Cerebellar nuclear complex (tissue), 1 donor: ENCODE data around the gene ABLIM1.

Experiments used
- DNase-seq, 2 experiments: peaks; one replicate each; lab custom pipeline; 2025; lab: John Stamatoyannopoulos, UW

The ABLIM1 gene

DNA sequence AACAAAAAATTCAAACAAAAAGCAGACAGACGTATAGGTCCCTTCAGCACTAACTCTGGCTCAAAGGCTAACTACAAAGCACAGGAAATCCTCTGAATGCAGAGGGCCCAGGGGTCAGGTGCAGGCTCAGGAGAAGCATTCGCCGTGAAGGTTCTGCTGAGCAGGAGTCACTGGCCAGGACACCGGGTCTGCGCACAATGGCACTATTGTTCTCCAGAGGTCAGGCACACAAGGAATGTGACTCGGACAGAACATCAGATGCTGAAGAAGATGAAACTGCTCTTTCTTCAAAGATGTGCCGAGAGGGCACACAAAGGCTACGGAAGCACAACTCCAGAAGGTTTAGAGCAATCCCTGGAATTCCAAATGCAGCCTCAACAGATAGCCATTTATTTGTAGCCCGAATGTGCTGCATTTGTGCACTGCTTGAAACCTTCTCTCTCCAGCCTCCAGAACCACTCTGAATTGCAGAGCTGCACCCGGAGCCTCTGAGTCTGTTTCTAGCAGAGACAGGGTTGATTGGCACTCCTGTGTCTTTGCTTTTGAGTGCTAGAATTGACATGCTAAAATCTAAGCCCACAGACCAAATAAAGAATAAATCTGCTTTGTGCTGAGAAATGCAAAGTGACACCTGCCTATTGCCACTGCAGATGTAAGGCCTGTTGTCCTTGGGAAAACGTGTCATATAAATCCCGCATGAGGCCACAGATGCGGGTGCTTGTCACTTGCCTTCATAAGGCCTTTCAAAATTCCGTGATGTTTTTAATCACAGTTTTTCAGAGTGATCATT is 168.4 kb downstream of the ABLIM1 start:
- DNase-seq: no peak

DNA sequence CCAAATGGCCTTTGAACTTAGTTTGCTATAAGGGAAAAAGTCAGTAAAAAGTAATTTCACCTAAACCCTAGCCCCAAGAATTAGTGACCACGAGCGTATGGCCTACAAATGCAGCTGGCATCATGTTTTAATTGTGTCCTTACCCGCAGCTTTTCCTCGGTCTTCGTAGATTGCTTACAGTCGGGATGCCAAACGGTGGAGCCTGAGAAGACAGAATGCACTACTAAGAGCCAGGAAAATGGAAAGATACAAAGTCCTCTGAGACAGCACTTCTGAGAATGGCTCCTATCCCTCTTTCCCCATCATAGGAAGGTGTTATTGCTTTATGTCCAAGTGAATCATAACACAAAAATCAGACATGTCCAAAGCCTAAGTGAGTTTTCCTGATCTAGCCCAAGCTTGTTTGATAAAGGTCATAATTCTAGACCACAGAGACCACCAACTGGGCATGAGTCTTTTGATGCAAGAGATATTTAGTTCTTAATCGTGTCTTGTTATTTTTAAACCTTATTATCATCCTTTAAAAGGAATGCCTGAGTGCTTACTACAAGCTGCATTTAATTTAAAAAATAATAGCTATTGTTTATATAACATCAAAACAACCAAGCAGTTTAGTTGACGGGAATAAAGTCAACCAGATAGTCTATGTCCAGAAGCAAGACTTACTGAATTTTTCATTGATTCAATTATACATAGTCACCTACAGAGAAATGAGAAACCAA is 170.1 kb downstream of the ABLIM1 start:
- no peak for DNase-seq

- peak in 1 of 2 experiments; percentile 40 for DNase-seq
Observed at GRCh38 chr10:114486938-114487814, 170.9 kb downstream of the ABLIM1 start.

GRCh38 chr10:114485696-114486400 is 172.2 kb downstream of the ABLIM1 start:
- no peak for DNase-seq

DNA sequence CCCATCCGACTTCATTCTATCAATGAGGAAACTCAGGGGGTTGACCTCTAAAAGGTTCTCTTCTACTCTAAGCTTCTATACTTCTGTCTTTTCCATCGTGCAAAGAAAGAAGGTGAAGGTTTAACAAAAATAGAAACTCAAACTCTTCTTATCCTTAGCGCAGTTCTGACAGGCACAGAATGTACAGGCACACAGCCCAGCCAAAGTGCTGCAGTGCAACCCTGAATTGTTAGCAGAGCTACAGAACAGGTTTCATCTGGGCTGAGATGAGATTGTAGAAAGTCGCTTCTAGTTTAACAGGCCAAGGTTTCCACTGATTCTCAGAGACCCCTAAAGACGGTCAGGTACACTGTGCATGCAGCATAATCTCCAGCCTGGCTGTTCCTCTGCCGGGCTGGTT is 174.5 kb downstream of the ABLIM1 start:
- no peak for DNase-seq

DNA sequence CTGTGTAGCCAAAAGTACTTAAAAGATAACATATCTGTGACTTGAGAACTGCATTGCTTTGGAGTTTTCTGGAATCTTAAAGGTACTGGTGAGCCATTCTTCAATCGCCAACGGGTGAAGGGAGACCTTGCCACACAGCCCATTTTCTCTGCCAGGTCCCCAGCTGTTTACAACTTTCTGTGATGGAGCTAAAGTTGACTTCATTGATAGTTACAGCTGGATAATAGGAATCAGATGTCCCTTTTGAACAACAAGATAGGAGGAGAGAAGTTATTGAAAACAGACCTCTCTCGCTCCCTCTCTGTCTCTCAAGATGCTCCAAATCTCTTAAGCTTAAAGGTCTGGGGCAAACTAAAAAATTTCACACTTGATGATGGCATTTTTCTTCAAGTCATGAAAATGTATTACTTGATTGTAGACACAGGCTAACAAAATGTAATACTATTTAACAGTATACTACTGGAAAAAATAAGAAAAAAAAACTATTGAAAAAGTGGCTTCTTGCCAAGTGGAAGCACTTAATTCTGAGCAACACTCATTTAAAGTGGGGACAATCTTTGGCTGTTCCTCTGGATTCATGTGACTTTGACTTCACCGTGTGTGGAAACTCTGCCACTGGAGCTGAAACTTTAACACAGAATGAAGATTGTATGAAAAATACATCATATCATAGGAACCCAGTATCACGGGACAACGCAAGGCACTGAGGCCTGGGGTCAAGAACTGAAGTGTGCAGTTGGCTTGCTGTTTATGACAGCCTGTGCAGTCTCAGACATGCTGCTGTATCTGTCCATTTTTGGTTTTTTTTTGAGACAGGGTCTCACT is 175.4 kb downstream of the ABLIM1 start:
- no peak for DNase-seq

DNA sequence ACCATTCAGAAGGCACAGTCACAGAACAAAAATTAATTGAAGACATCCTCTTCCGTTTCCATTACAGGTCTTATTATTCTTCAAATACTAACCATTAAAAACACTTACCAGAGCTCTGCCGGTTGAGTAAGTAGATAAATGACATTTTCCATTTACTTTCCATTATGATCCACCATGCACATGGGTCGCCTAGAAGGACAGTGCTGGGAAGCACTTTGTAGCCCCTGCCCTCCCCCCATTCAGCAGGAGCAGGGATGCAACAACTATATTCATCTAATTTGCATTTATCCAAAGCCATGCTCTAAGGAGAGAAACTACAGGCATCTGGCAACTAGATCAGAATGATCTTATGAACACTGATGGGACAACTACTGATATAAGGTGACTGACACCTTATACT is 177.0 kb downstream of the ABLIM1 start:
- DNase-seq: no peak

DNA sequence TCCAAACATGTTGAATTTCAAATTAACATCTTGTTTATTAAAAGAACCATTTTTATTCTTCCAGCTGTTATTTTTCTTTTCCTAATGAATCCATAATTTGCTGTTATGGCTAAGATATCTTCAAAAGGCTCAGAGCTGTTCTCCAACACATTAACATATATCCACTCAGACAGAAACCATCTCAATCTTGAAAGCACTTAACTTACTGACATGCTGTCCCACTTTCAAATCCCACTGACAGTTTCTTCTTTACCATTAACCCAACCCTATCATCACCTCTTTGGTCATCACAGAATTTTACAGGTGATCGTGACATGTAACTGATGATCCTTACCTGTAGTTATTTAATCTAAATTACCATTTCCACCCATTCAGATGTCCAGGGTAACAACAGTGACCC is 178.2 kb downstream of the ABLIM1 start:
- DNase-seq: no peak

DNA sequence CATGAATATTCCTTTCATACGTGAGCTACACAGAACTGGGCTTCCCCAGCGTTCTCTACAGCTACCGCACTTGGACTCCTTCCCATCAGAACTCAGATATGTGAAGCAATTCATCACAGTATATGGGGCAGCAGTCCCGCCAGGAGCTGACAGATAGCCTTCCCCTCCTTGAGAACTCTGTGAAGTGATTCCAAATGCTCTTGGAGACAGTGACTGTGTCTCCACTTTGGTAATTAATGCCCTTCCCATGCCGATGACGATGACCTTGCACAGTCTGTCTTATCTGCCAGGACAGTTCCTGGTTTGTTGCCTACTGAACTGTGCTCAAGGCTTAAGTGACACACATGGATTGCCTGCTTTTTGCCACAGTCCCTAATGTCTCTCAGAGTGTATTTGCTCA is 178.8 kb downstream of the ABLIM1 start:
- DNase-seq: no peak

GRCh38 chr10:114478281-114478680 is 179.8 kb downstream of the ABLIM1 start:
- DNase-seq: no peak

GRCh38 chr10:114477285-114477684 is 180.8 kb downstream of the ABLIM1 start:
- no peak for DNase-seq

DNA sequence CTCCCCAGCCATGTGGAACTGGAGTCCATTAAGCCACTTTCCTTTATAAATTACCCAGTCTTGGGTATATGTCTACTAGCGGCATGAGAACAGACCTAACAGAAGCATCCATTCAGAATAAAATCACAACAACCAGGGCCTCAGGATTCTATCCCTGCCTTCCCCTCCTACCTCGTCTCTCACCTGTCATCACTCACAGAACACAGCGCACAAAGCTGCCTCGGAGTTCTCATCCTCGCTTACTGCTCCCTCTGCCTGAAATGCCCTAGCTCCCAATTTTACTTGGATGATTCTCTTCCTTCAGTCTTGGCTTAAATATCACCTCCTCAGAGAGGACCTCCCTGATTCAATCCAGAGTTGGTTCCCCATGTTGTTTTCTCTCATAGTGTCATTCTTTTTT is 183.1 kb downstream of the ABLIM1 start:
- DNase-seq: no peak

- DNase-seq: no peak
Observed at GRCh38 chr10:114473776-114474175, 184.3 kb downstream of the ABLIM1 start.

GRCh38 chr10:114472877-114473253 is 185.2 kb downstream of the ABLIM1 start:
- no peak for DNase-seq

GRCh38 chr10:114471906-114472876 is 185.9 kb downstream of the ABLIM1 start:
- no peak for DNase-seq

DNA sequence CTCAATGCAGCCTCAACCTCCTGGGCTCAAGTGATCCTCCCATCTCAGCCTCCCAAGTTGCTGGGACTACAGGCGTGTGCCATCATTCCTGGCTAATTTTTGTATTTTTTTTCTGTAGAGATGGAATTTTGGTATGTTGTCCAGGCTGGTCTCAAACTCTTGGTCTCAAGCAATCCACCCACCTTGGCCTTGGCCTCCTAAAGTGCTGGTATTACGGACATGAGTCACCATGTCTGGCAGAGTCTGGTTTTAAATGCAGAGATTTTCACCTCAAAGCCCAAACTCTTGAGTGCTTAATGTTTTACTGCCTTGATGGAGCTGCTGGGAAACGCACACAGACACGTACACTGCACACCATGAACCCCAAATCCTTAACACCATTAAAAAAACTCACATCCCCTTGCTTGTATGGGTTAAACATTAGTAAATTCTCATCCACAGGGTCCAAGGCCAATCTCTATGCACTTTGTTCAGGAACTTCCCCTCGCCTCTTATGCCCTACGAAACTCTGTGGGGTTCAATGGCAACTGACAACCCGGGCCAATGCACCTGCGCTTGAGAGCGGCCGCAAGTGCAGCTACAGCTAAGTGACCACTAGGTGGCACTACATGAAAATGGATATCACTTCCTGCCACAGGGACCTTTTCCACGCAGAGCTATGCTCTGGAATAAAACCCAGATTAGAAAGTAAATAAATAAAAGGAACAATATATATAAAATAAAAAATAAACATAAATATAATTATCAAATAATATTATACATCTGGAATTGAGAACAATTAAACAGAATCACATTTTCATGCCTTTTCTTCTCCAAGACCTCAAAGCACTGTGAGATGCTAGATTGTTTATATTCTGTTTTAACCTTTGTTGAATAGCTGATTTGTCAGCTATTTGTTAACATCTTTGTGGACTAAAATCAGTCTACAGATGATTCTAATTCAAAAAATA is 186.8 kb downstream of the ABLIM1 start:
- DNase-seq: peak; percentile 14 to 46

DNA sequence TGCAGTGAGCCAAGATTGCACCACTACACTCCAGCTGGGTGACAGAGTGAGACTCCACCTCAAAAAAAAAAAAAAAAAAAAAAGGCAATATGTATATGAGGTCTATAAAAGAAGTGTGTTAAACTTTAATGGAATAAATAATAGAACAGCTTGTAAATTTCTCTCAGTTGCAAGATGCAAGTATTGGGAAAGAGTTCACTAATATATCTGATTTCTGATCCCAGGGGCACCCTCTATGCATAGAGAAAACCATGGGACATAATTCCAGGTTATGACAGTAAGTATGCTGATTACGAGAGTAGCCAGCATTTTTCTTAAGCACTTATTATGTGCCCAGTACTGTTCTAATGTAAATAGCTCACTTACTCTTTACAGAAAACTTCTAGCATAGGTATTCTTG is 187.7 kb downstream of the ABLIM1 start:
- DNase-seq: no peak

DNA sequence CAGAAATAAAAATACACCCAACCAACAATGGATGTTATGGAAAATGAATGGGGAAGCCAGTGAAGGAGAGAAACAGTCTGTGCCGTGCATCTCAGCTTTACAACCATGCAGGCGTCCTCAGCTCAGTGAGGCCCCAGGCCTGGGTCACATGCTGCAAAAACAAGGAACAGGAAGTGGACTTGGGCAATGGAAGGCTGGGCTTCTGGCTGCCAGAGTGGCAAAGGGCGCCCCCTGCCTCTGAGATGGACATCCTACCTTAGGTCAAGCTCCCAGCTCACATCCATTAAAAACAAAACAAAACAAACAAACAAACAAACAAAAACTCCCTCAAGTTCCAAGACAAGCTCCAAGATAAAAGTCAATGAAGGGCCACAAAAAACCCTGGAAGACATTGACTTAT is 199.1 kb downstream of the ABLIM1 start:
- DNase-seq: no peak
